Left ventricle myocardium superior (tissue), 1 donor: Measurements from ENCODE around the gene KRT40. TPM values are rescaled to one million over a fixed set of nuclear protein-coding genes. Genes with fewer than 3 reads are reported as not detected.

ENCODE experiments used
- ATAC-seq: fragments of 200-7000 bp; cut with Tn5 transposase; one replicate; pipeline ENCODE4 v1.9.1; 2020; ENCODE audit warnings: mild to moderate bottlenecking, moderate library complexity
- DNase-seq: peaks from one replicate; pipeline ENCODE4 v3.0.0-alpha.2; 2020
- intact Hi-C: fragments of 100-400 bp; cut with micrococcal nuclease; formaldehyde crosslinking; loops from one replicate; pipeline ENCODE4 v1.11.0; 2022
- long read RNA-seq: library from polyadenylated mRNA; unstranded; transcript quantifications from one replicate; pipeline ENCODE4 v2.0.0, GENCODE V29; 2021
- total RNA-seq: library from RNA; stranded (reverse); fragmentation: NEBNext Ultra II Directional; extraction: Animal tissue kit (Norgen Biotek cat#: 25700); gene quantifications from one replicate; pipeline ENCODE4 v1.2.1, GENCODE V29; 2021
- donor health status: DM: no; HTN: yes; CAD: no; lungs with severe emphysema.

Gene KRT40
- not detected for total RNA-seq
- long read RNA-seq, result 0 reads

GRCh38 chr17:40984226-40984625, at the start of gene KRT40:
KRT40 (minus strand) TSS chr17:40984326; CDS start chr17:40984273, 53 bp downstream.
- no peak for ATAC-seq
- intact Hi-C loops, result no loop called here
- no peak for DNase-seq

- no peak for DNase-seq
Measured at GRCh38 chr17:41029633-41030245, 45.6 kb upstream of the KRT40 start, which contains the start of gene KRTAP1-4. KRTAP1-4 (minus strand) TSS chr17:41030195; CDS start chr17:41030078, 117 bp downstream.

GRCh38 chr17:41026715-41027471, 42.8 kb upstream of the KRT40 start, which contains the start of gene KRTAP1-5:
KRTAP1-5 (minus strand) TSS chr17:41027208; CDS start chr17:41027155, 53 bp downstream.
- intact Hi-C loops, result no loop called here
- ATAC-seq (no peak), DNase-seq (no peak)

More at GRCh38 chr17:41029633-41030245, 45.6 kb upstream of the KRT40 start, which contains the start of gene KRTAP1-4:
- ATAC-seq, result no peak
- intact Hi-C loops, result loop anchor here (2.0 kb wide), 1 partner anchor 63 kb away; the partner anchor contains the start of gene KRT39

DNA sequence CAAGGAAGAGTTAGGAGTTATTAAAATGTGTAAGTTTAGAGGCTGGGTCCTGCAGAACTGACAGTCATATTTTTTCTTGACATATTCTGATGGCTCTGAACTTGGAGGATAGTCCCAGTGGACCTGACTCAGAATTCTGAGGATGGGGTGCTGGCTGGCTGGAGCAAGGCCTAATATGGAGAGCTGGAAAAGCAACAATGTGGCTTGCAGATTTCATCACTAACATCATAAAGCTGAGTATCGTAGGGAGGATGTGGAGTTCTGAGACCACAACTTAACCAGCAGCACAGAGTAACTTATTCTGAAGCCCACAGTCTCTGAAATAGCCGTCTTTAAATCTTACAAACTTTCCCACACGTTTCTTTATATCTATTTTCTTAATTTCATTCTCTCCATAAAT, 40.6 kb upstream of the KRT40 start:
- DNase-seq (no peak), ATAC-seq (no peak)
- intact Hi-C loops, result no loop called here

DNA sequence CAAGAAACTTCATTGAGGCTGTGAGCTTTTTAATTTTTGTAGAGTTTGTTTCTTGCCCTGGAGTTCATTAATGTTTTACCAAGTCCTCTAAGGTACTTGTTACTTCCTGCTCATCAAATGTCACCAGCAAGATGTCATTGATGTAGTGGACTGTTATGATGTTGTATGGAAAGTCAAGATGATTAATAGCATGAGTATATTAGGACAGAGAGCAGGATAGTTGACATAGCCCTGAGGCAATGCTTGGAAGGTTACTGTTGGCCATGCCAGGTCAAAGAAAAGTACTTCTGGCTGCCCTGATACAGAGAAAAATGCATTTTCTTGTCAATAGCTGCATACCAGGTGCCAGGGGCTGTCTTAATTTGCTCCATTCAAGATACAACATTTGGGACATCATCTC, 36.2 kb upstream of the KRT40 start:
- intact Hi-C loops, result no loop called here
- ATAC-seq (no peak), DNase-seq (no peak)

DNA sequence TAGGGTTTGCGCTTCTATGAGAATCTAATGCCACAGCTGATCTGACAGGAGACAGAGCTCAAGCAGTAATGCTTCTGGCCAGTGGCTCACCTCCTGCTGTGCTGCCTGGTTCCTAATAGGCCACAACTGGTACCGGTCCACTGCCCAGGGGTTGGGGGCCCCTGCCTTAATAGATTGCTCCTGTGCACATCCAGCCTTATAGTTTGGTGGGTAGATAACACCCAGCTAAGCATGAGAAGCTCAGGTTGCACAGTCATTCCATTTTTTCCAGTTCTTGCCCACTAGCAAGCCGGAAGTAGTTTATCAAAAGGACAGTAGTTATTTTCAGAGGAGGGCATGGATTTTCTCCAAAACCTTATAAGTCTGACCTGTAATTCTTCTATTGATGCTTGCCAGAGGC, 35.3 kb upstream of the KRT40 start:
- intact Hi-C loops, result no loop called here
- no peak for DNase-seq
- no peak for ATAC-seq

GRCh38 chr17:41018541-41018940, 34.4 kb upstream of the KRT40 start:
- intact Hi-C loops, result no loop called here
- DNase-seq, result no peak
- no peak for ATAC-seq

- intact Hi-C loops, result no loop called here
- no peak for ATAC-seq
Measured at GRCh38 chr17:41016578-41017215, 32.6 kb upstream of the KRT40 start.

DNA sequence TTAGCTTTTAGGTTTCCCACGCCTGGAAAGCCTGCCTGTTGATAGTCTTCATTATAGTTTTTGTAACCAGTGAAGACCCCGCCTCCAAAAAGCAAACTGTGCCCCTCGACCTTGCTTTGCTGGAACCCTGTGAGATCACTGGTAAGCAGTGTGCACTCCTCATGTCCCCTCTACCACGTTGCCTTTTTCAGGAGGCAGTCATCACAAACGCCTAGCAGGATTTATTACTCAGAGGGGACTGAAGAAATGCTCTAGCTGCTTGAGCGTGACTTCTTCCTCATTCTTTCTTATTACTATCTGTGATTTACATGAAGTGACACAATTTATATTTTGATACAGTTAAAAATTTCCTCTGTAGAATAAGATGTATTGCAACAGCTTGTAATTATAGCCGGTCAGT, 31.3 kb upstream of the KRT40 start:
- no peak for DNase-seq
- intact Hi-C loops, result no loop called here
- no peak for ATAC-seq

More at GRCh38 chr17:41016578-41017215, 32.6 kb upstream of the KRT40 start:
- no peak for DNase-seq

DNA sequence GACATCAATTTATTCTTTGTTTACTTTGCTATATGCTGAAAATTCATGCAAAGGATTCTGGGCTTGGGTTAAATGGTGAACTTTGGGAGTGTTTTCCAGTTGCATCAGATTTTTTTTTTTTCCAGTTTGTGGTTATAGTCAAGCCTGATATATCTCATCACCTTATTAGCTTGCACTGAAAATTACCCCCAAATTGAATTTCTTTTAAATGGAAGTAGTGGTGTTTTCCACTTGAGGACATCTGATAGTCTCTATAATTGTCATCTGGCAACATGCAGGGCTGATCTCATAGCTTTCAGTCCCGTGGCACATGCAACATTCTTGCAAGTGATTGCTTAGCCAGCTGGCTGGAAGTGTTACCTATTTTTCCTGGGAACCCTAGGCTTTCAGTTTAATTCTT, 29.5 kb upstream of the KRT40 start:
- intact Hi-C loops, result no loop called here
- peak; percentile 64 for ATAC-seq
- DNase-seq, result no peak

- DNase-seq (no peak), ATAC-seq (no peak)
- intact Hi-C loops, result no loop called here
Measured at GRCh38 chr17:41013181-41013580, 29.1 kb upstream of the KRT40 start.

DNA sequence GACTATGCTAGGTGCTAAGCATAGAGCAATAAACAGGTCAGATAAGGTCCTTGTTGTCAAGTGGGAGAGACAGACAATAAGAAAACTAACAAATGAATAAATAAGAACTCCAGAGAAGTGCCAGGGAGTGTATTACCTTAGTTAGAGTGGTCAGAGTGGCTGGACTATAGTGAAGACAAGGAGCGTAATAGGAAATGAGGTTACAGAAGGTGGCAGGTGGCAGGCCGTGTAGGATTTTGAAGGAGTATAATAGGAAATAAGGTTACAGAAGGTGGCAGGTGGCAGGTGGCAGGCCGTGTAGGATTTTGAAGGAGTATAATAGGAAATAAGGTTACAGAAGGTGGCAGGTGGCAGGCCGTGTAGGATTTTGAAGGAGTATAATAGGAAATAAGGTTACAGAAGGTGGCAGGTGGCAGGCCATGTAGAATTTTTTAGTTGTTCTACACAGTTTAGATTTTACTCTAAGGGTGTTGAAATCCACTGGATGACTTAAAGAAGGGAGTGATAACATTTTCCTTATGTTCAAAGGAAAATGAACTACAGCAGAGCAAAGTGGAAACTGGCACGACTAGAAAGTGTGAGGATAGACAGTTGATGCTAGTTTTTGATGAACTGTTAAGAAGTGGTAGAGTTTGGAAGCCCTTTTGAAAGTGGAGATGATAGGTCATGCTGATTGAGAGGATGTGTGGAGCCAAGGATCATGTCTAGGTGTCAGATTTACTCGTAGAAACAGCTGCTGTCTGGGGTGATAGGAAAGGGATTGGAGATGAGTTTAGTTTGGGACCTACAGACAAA, 28.4 kb upstream of the KRT40 start:
- ATAC-seq (no peak), DNase-seq (no peak)
- intact Hi-C loops, result no loop called here

DNA sequence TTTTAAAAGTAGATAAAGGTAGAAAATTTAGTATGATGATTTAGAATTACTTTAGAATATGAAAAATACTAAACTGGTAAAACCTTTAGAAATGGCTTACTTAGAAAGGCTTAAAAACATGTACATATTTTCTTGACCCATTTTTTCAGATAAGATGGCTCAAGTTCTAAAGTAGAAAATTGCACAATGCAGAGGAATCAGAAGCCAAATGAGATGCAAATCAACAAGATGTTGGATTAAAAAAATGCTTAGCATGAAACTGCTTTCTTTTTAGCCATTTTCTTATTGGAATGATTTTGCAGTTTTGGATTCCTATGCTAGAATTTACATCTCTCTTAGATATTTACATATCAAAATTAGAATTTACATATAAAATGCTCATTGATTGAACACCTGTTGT, 26.3 kb upstream of the KRT40 start:
- intact Hi-C loops, result no loop called here
- ATAC-seq, result no peak

DNA sequence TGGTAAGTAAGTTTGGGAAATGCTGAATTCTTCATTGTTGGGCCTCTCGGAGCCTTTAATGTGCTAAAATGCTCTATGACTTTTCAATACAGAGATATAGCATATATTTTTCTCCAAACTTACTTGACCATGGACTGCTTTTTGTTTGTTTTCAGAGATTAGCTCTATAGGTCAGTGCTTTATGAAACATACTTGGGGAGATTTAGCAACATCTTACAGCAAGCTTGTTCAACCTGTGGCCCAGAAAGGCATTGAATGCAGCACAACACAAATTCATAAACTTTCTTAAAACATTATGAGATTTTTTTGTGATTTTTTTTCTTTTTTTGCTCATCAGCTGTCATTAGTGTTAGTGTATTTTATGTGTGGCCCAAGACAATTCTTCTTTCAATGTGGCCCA, 25.8 kb upstream of the KRT40 start:
- intact Hi-C loops, result loop anchor here (5.0 kb wide), 1 partner anchor 42 kb away; no protein-coding TSS in a partner anchor
- ATAC-seq (no peak), DNase-seq (no peak)

More for the DNA sequence above, 26.3 kb upstream of the KRT40 start:
- DNase-seq, result no peak

GRCh38 chr17:41009301-41009760, 25.2 kb upstream of the KRT40 start:
- DNase-seq, result no peak
- intact Hi-C loops, result loop anchor here (5.0 kb wide), 1 partner anchor 43 kb away; no protein-coding TSS in a partner anchor
- ATAC-seq, result no peak

- DNase-seq (no peak), ATAC-seq (no peak)
- intact Hi-C loops, result loop anchor here (5.0 kb wide), 1 partner anchor 43 kb away; no protein-coding TSS in a partner anchor
Measured at GRCh38 chr17:41008811-41009210, 24.7 kb upstream of the KRT40 start, which contains the start of gene KRTAP3-1. KRTAP3-1 (minus strand) TSS chr17:41009128; CDS start chr17:41009074, 54 bp downstream.

GRCh38 chr17:41004397-41004796, 20.3 kb upstream of the KRT40 start:
- no peak for DNase-seq
- intact Hi-C loops, result no loop called here

DNA sequence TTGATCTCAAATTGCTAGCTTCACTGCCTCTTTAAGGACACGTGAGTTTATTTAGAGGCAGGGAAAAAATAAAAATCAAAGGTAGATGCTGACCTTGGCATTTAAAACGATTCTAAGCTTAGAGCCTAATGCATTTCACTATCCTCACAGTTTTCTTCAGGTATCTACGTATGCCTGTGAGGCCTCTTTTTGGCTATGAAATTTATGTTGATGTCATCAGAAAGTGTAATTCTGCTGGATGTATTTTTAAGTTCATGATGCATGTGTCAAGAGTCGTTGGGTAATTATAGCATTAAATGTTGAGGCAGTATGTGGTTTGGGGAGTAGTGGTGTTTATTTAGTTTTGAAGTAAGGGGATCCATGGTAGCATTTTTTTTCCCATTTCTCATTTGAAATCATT, 19.8 kb upstream of the KRT40 start:
- intact Hi-C loops, result no loop called here
- ATAC-seq (no peak), DNase-seq (no peak)

More at GRCh38 chr17:41004397-41004796, 20.3 kb upstream of the KRT40 start:
- ATAC-seq, result no peak

DNA sequence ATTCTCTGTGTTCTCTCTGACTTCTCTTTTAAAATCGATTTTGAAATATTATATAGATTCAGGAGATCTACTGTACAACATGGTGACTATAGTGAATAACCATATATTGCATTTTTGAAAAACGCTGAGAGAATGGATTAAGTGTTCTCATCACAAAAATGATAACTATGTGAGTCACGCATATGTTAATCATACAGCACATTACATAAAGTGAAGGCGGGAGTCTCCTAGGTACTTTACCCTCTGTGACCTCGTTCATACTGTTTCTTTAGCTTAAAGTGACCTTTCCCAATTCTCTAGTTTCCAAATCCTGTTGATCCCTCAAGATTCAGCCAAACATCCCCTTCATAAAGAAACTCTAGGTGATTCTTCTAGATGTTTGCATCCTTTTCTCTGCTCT, 18.7 kb upstream of the KRT40 start:
- intact Hi-C loops, result no loop called here

More for the DNA sequence above, 18.7 kb upstream of the KRT40 start:
- no peak for DNase-seq
- ATAC-seq, result no peak
